HepG2 (cell line): ENCODE measurements around the gene ITPR1.

ENCODE experiments used
- KDM4B ChIP-seq: sonication (generic); formaldehyde crosslinking; IDR thresholded peaks from 2 replicates; pipeline ENCODE4 v1.4.0; 2020; ENCODE audit warnings: missing genetic modification reagents
- SIN3A ChIP-seq: IDR thresholded peaks from 2 replicates; pipeline ENCODE4 v1.6.1; 2011; ENCODE audit warnings: low read depth, mild to moderate bottlenecking, control low read depth, low read length, borderline replicate concordance

DNA sequence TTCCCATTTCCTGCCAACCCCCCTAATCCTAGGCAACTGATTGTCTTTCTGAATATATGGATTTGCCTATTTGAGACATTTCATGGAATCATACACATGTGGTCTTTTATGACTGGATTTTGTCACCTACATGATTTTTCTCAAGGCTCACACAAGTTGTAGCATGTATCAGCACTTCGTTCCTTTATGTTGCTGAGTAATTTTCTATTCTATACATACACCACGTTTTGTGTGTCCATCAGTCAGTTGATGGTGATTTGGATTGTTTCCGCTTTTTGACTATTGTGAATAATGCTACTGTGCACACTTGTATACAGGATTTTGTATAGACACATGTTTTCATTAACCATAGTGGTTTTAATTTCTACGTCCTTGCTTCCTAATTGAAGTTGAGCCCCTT lies 203.1 kb downstream of the ITPR1 start:
- TF ChIP-seq KDM4B (CRISPR knock-in tag) (no peak), SIN3A (no peak)
